Gastrocnemius medialis (tissue), 4 donors: ENCODE results near the gene TMPRSS4.

Source experiments
- CTCF ChIP-seq, 5 experiments: fragments of 450-650 bp in 3 of 5; fragments of 200-600 bp in 2 of 5; sonication (generic) in 2 of 5; IDR thresholded peaks in 4 of 5; conservative IDR thresholded peaks in 1 of 5; 1 replicate in 4 of 5; 2 replicates in 1 of 5; pipeline ENCODE4 v1.5.1; 2016 to 2019; ENCODE audit warnings: antibody characterized with exemption in 5 of 5, mild to moderate bottlenecking in 3 of 5, moderate library complexity in 3 of 5
- POLR2A ChIP-seq, 2 donors: fragments of 450-650 bp; IDR thresholded peaks; one replicate each; pipeline ENCODE4 v1.6.1; 2017; ENCODE audit warnings: antibody characterized with exemption in 2 of 2, mild to moderate bottlenecking in 2 of 2, moderate library complexity in 2 of 2

- TF ChIP-seq CTCF (IDR thresholded peaks at IDR 0.05 in 4 of 5, conservative IDR thresholded peaks at IDR 0.05 in 1 of 5) (no peak), POLR2A (IDR thresholded peaks at IDR 0.05) (no peak)
Observed at GRCh38 chr11:118168316-118168715, 91.4 kb downstream of the TMPRSS4 start.
